ENCODE measurements around the gene RBP3.

The RBP3 gene

DNA sequence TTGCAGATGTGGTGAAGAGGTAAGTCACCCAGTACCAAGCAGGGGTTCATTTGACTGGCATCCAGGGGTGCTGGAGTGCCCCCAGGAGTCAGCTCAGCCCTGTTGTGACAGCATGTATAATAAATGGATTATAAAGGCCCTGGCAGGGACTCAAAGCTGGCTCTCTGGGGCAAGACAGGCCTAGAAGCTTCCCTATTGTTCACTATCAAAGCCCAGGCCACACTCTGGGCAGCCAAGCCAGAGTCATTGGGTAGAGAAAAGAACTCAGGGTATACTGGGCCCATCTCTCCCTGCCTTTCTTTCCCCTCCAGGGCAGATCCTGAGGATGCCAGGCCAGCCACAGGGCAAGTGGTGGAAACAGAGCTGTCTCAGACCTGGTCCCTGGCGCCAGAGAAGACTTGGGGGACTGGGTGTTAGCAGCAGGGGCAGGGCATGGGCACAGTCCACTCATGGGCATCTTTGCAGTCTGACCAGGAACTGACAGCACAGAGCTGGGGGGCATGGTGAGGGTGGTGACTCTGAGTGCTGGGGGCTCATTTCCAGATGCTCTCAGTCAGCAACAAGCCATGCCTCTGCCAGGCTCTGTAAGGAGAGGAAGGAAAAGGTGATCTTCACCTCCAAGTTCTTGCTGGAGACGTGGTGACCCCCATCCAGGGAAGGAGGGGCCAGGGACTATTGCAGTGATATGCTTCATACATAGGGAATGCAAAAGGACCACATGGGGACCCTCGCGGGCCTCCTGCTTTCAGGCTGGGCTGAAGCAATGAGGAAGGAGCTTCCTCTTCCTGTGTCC, 11.7 kb downstream of the RBP3 start:
- no peak for DNase-seq

DNA sequence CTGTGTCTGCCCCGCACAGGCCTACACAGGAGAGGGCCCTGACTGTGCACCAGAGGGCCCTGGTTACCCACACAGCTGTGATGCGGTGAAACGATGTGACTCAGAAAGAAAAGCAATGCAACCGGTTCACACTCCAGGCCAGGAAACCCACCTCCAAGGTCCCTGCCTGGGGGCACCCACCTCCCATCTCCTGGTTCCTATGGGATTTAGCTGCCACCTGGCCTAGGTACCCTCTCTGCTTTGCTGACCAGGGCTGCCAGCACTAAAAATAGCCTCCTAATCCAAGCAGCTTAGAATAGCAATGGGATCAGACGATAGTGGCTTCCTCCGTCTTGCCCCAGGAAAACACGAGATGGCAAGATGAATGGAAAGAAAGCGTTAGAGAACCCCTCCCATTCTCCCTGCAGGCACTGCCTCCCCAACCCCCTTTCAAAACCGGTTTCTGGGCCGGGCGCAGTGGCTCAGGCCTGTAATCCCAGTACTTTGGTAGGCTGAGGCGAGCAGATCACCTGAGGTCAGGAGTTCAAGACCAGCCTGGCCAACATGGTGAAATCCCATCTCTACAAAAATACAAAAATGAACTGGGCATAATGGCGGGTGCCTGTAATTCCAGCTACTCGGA, 12.4 kb downstream of the RBP3 start:
- no peak for DNase-seq

DNA sequence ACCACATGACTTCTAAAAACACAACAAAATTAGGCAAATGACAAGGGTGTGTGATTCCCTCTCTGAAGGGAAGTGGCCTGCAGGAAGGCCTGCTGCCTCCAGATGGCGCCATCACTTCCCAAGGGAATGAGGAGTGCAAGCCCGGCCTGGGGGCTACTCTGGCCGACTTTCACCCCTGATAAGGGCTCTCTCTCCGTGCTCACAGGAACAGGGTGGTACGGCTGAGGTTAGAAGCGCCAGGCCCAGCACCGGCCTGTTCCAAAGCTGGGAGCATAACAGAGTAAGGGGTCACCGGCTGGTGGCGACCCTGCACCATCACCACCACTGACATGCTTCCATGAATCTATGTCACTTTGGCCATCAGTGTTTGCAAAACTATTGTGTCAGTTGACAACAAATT, 13.1 kb downstream of the RBP3 start:
- peak; percentile 21 for DNase-seq

DNA sequence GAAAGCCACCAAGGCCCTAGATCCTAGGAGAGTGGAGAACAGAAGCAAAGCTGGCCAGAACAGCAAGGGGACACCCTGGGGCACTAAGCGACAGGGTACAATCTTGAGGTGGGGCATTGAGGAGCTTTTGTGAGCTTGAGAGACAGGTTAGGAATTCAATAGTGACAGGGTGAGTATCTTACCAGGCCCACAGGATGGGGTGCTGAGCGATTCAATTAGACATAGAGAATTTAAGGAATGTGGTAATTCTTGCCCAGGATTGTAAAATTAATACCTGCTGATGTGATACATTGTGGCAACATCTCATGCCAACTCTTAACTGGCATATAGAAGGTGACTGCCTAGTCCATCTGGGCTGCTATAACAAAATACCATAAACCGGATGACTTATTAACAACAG, 14.0 kb downstream of the RBP3 start:
- no peak for DNase-seq

DNA sequence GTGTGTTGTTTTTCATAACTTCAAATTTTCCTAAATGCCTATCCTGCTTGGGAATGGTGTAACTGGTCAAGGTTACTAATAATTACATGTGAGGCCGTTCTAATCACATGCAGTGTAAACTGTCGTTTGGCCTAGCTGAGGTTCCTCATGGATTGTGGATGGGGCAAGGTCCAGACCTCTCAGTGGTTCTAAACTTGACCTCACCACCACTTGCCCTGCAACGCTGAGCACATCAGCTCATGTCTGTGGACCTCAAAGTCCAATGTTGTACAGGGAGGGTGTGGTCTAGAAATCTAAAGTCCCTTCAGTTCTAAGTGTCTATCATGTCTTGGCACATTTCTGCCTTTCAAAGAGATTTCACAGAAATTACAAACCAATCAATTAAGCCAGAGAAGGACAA, 15.6 kb downstream of the RBP3 start:
- no peak for DNase-seq

DNA sequence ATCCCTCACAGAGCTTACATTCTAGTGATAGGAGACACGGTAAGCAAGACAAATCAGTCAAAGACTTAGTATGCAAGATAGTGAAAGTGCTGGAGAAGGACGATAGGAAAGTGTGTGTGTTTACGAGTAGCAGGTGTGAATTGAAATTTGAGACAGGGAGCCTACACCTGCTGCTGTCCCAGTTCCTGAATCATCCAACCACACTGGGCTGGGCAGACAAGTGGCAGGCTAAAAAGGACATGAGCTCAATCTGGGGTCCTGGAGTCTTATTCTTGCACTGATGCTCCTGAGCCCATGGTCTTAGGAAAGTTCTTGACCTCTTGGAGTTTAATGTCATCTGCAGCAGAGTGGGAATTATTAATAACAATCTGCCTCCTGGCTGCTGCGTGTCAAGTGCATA, 16.2 kb downstream of the RBP3 start:
- peak; percentile 63 for DNase-seq

DNA sequence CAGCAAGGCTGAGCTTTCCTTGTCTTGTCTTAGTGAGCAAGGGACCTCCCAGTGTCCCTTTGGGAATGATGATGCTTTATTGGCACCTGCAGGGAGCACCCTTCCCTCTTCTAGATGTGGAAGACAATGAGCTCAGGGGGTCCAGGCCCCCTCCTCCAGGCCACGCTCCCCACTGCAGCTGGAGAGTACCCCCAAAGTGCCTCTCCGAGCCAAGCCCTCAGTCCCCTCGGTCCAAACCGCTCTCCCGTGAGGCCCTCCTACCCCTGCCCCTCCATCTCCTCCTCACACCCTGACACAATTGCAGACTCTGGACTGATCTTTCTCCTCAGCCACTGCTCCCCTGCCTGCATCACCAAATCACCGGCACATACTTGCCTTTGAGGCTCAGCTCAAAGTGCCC, 16.7 kb downstream of the RBP3 start:
- DNase-seq, result no peak

DNA sequence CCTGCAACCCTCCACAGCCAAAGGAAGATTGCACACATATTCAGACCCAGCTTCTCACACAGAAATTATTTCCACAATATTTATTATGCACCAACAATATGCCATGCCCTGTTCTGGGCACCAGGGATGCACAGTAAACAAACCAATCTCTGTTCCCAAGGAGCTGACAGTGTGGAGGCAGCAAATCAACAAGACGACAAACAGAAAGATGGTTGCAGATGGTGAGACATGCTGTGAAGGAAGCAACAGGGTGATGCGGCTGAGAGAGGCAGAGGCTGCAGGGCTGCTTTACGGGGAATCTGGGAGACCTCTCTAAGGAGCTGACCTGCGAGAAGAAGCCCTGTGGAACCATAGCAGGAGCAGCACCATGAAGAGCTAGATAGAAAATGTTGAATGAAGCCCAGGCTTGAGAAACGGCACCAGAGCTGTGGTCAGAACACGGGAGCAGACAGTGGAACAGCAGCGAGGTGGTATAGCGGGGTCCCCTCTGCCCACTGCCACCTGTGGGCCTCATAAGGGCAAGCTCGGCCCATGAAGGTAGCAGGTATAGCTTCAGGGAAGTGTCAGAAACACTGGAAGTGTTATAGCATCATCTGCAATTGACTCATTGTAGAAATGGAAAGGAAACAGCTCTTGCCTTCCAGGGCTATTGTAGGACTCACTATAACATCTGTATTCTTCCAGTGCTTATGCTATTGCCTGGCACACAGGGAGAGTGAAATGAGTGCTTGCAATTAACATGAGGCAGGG, 17.4 kb downstream of the RBP3 start:
- no peak for DNase-seq

DNA sequence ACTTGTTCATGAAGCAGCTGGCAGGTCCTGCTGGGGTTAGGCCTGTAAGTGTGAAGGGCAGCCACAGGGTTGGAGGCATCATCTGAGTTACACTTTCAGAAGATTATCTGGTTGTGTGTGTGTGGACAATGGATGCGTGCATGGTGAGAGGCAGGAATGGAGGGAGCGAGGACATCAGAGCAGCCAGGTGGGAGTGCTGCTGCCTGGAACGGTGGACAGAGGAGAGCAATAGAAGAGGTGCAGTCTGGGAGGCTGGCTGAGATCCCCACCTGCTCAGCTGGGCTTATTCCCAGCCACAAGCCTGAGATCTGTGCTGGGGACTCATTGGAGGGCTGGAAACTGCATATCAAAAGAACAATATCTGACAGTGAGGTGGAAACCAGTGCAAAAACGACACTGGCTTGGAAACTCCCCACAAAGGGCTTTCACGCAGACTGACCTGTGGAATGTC, 18.0 kb downstream of the RBP3 start:
- DNase-seq, result no peak

DNA sequence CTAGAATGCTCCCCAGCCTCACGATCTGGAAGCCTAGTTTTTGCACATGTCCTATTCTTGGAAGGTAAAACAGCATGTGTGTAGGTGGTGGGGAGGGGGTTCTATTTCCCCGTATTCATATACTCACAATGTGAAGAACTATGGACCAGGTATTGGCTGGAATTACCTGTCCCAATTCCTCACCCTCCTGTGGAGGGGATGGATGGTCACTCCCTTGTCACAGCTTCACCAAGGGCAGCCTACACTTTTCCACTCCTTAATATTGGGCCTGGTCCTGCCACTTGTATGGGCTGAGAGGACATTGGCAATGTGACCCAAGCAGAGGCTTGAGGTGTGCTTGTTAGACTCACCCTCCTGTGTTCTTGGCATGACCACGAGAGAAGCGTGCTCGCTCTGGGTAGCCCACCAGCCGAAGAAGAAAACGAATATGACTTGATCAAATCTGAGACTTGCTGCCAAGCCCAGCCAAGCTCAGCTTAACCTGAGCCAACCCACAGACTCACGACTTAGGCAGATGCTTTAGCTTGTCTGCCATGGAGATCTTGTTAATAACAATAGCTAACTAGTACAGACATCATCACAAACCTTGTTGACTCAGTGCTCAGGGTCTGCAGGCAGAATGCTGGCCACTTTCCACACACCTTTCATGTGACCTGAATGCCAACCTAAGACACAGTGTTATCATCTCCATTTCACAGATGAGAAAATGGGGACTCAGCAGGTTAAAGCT, 18.7 kb downstream of the RBP3 start:
- no peak for DNase-seq

DNA sequence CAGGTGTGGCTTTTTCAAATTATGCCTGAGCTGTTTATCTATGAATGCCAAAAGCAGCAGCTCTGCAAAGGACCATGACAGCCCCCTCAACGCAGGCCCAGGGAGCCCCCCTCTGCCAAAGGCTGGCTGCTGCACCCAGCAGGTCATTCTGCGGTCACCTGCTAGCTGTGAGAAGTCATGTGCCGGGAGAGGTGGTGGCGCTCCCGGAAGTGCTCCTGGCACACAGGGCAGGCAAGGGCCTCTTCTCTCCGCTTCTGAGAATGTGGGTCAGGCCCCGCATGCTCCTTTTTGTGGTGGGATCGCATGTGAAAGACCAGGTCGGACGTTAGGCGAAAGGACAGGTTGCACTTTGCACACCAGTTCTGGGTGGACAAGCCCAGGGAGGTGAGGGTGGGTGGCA, 19.5 kb downstream of the RBP3 start:
- no peak for DNase-seq

DNA sequence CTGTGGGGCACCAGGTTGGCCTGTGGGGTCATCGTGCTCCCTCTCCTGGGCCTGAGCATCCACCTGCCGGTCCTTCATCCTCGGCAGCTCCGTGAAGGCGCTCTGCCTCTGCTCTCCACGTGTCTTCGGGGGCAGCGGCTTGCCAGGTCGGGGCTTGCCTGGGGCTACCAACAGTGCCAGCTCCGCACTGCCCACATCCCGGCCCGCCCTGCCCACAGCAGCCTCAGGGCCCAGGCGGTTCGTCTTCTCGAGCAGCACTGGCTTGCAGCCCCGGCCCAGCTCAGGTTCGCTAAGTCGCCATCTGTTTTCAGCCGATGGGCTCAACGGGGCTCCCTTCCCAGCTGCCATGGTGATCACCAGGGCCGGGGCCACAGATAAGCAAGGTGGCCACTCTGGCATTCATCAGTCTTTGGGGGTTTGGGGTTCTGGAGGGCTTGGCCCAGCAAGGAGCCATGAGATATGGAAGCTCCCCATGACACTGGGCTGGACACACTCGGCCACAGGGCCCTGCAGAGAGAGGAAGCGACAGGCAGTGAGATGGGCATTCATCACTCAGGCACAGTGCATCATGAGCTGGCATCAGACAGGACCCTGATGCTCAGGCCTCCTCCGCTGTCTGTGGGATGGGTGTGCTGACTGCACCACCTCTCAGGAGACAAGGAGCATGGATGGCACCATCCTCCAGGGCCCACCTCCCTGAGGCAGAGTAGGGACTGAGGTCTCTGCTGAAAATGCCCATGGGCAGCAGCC, 20.4 kb downstream of the RBP3 start:
- DNase-seq, result no peak

DNA sequence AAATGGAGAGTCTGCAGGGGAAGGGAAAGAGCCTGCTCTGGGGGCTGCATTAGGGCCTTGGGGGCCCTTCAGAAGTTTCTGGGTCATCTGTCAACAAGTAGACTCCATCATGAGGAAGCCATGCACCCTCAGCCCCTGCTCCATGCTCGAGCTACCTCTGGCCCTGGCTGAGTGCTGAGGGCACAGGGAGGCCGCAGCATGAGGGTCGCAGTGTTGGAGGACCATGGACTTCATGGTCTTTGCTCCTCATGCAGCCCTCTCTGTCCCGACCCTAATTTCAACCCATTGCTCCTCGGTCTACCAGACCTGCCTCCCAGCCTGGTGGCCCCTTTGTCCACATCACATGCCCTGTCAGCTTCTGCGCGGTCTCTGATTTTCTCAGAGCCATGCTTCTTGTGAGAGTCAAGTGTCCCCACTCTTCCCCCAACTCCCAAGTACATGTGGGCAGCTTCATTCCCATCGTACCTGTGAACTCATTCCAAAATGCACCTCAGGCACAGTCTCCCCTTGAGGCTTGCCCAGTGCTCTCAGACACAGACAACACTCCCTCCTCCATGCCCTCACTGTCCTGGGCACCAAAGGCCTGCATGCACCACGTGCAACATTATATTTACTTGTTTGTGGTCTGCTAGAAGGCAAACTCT, 21.2 kb downstream of the RBP3 start:
- DNase-seq, result no peak

DNA sequence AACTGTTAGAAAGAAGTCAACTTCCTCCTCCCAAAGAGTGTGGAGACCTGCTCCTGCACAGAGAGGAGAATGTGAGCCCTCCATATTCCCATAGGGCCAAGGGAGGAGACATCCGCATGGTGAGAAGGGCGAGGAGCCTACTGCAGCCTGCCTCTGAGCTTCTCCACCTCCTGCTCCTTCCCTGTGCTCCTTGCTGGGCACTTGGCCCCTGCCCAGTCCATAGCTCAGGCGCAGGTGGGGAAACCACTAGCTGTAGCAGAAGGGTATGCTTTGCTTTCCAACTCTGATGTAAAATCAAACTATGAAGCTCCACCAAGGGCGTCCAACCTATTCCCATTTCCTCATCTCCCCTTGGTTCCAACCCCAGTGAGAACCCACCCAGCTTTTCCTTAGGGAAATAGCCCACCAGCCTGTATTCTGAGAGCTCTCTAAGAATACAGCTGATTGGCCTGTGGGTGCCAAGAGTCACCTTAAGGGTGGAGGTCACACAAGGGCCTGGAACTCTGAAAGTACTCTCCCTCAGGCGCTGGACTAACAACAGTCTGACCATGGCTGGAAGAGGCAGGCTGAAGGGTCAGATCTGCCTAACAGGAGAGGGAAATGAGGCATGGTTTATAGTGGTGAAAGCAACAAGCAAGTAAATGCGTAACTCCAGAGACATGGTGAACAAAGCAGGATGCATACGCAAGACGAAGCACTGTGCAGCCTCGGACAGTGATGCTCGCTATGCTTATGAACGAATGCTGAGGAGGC, 22.0 kb downstream of the RBP3 start:
- DNase-seq, result no peak

DNA sequence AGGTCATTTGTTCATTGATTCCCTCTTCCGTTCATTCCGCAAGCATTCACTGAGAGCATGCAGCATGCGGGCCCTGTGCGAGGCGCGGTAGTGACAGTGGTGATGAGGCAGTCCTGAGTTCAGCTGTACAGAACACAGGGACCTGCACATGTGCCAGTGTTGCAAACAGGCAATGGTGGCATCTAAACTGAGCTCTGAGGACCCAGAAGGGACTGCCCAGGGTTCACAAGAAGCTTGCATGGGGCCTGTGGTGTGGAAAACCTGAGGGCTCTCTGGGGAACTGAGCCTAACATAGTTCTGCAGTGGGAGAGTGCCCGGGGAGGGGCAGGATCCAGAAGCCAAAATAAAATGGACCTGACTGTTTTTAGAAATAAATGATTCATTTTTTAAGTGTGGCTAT, 22.7 kb downstream of the RBP3 start:
- no peak for DNase-seq

DNA sequence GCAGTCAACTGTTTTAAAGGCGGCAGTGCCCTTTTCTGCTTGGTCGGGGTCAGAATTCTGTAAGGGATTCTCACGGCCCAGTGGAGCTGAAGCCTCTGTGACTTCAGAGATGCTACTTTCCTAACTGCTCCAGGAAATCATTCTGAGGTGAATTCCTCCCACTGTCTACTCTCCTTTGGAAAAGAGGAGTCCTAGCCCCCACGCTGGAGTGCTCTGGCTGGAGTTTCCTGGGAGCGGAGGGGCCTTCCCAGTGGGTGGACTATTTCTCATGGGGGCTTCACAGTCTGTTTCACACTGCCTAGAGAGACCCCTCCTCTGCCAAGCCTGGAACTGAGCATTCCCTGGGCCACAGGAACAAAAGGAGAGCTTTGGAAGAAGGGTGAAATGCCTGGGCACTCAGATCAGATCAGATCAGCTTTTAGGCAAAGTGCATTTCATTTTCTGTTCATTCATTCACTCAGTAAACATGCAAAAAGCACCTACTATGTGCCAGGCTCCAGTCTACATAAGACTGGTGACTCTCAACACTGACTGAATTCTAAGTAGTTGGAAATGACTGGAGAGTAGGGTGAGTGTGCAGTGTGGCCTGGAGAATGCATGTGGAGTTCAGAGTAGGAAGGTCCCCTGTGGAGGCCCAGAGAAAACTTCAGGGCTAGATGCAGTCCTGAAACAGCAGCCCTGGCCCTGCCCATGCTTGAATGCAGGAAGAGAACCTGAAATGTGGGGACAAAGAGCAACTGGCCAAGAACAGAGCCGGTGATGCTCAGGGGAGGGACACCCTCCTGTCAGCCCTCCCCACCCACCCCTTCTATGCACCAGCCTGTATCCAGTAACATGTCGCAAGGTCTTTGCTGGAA, 23.7 kb downstream of the RBP3 start:
- DNase-seq, result no peak

DNA sequence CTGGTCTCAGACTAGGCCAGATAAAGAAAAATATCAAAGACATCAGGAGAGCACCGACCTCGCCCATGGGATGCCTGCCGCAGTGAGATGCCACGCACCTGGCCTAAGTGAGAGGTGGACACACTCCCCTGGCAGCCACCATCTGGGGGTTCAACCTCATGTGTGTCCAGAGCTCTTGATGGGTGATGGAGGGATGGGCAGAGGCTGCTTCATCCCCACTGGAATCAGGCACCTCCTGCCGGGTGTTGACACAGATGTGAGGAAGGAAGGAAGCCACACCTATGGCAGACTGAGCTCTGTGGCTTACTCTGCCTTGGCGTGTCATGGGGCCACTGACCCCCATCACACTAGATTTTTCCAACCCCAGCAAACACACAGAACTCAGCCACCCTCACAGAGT, 24.6 kb downstream of the RBP3 start:
- no peak for DNase-seq

DNA sequence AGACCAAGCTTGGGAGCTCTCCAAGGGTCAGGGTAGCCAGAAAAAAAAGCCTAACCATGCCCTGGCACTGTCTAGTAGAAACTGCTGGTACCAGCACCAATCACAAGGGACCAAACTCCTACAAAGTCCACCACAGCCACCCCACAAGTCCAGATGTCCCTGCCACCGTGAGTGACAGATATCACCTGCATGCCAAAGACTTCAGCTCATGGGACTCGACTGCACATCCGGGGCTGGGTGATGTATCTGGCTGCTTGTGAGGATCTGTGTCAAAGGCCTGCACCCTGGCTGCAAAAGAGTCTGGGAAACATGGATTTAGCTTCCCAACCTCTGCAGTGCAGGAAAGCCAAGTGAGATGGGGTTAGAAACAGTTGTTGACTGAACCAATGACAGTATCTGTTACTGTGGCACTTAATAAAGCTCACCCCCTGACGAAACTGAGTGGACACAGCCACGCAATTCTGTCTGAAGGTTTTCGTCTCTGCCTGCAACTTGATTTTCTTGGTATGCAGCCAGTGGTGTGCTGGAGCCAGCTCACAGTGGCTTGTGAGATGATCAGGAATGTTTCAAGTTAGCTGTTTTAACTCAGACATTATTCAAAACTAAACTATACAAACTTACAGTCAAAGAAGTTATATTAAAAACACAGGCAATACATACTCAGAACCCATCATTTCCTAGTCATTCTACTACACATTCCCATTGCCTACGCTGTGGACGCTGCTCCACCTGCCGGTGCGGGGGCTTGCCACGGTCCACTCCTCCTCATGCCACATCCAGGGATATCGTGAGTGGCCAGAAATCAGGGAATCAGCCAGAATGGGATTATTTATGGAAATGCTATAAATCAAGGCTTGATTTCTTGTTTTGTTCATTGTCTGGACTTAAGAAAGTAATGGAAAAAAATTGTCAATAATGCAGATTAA, 26.7 kb downstream of the RBP3 start:
- DNase-seq, result no peak

Measured in NCI-H345 (cell line).